Measurements from ENCODE around the gene ISL1. TPM values are rescaled to one million over a fixed set of nuclear protein-coding genes. Genes with fewer than 3 reads are reported as not detected.
A peak's percentile ranks its signal among the peaks of the same experiment; 100 is the strongest.

The ISL1 gene
- total RNA-seq, 1 experiment from 2014 or later: 11.8 TPM

GRCh38 chr5:51347157-51347556 lies 36.1 kb upstream of the ISL1 start:
- ChIA-PET POLR2A (ENCODE audit: low non-redundant PET) (no interaction called here), CTCF (interaction anchor here (0.8 kb wide), 1 partner anchor 384 kb away, joined by 4 read pairs; no protein-coding TSS in a partner anchor)
- Histone ChIP-seq H3K9me3 (ENCODE audit: low read depth, low read length, poor library complexity, severe bottlenecking) (peaks cover 3% of the 10 kb centered on the region), H3K4me3 (ENCODE audit: low read depth, low read length, poor library complexity, severe bottlenecking) (no peak overlapping the region), H3K4me1 (ENCODE audit: insufficient read depth, low read length, poor library complexity, severe bottlenecking) (no peaks in the 10 kb centered on the region), H3K27ac (ENCODE audit: low read depth, low read length, poor library complexity, severe bottlenecking) (no peak overlapping the region), H3K27me3 (replicated peaks; ENCODE audit: insufficient read depth, low read depth, low read length, poor library complexity) (no peaks in the 10 kb centered on the region), H3K36me3 (ENCODE audit: insufficient read depth, low read length, poor library complexity, severe bottlenecking) (no peaks in the 10 kb centered on the region)
- no peak for TF ChIP-seq EZH2 (IDR thresholded peaks at IDR 0.05; ENCODE audit: borderline replicate concordance, low read depth, low read length, poor library complexity, severe bottlenecking)
- TF ChIP-seq, protein P1, sequence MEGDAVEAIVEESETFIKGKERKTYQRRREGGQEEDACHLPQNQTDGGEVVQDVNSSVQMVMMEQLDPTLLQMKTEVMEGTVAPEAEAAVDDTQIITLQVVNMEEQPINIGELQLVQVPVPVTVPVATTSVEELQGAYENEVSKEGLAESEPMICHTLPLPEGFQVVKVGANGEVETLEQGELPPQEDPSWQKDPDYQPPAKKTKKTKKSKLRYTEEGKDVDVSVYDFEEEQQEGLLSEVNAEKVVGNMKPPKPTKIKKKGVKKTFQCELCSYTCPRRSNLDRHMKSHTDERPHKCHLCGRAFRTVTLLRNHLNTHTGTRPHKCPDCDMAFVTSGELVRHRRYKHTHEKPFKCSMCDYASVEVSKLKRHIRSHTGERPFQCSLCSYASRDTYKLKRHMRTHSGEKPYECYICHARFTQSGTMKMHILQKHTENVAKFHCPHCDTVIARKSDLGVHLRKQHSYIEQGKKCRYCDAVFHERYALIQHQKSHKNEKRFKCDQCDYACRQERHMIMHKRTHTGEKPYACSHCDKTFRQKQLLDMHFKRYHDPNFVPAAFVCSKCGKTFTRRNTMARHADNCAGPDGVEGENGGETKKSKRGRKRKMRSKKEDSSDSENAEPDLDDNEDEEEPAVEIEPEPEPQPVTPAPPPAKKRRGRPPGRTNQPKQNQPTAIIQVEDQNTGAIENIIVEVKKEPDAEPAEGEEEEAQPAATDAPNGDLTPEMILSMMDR (conservative IDR thresholded peaks at IDR 0.05; ENCODE audit: low read depth, low read length): no peak
- no TSS peak for BruUV-seq (replicated peaks)
- intact Hi-C loops (cut with micrococcal nuclease; ENCODE audit: unreplicated experiment): loop anchor here (10.0 kb wide), 1 partner anchor 382 kb away; no protein-coding TSS in a partner anchor
- no peak for DNase-seq (ENCODE audit: low spot score)

GRCh38 chr5:51347704-51348103 lies 35.5 kb upstream of the ISL1 start:
- intact Hi-C loops (cut with micrococcal nuclease; ENCODE audit: unreplicated experiment): loop anchor here (10.0 kb wide), 1 partner anchor 383 kb away; no protein-coding TSS in a partner anchor
- CTCF ChIA-PET: interaction anchor here (0.5 to 0.8 kb wide), 2 partner anchors 339 to 384 kb away, joined by 4 to 7 read pairs; no protein-coding TSS in a partner anchor

DNA sequence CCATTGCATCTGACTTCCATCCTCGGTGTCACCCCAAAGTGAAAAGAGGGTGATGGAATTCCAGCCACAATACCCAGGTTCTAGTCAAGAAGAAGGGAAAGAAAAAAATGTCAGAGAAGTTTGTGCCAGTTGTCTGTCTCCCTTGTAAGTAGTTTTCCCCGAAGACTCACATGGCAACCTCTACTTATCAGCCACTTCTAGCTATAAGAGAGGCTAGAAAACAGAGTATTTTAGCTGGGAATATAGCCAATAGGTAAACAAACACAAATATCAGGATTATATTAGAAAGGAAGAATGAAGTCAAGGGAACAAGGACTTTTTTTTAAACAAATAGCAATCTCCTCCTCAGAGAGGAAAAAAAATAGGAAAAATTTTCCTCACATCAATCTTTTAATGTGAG lies 12.2 kb upstream of the ISL1 start:
- DNase-seq (ENCODE audit: low spot score): no peak
- intact Hi-C loops (cut with micrococcal nuclease; ENCODE audit: unreplicated experiment): no loop called here
- Histone ChIP-seq H3K27ac (ENCODE audit: low read depth, low read length, poor library complexity, severe bottlenecking) (no peak overlapping the region), H3K27me3 (replicated peaks; ENCODE audit: insufficient read depth, low read depth, low read length, poor library complexity) (no peaks in the 10 kb centered on the region), H3K4me1 (ENCODE audit: insufficient read depth, low read length, poor library complexity, severe bottlenecking) (peaks cover 8% of the 10 kb centered on the region), H3K9me3 (ENCODE audit: low read depth, low read length, poor library complexity, severe bottlenecking) (no peaks in the 10 kb centered on the region), H3K4me3 (ENCODE audit: low read depth, low read length, poor library complexity, severe bottlenecking) (no peak overlapping the region), H3K36me3 (ENCODE audit: insufficient read depth, low read length, poor library complexity, severe bottlenecking) (no peaks in the 10 kb centered on the region)
- POLR2A ChIA-PET (ENCODE audit: low non-redundant PET): interaction anchor here (0.6 kb wide), 1 partner anchor 10 kb away, joined by 15 read pairs; no protein-coding TSS in a partner anchor
- TF ChIP-seq EZH2 (IDR thresholded peaks at IDR 0.05; ENCODE audit: borderline replicate concordance, low read depth, low read length, poor library complexity, severe bottlenecking): no peak
- TF ChIP-seq, protein P1 (conservative IDR thresholded peaks at IDR 0.05; ENCODE audit: low read depth, low read length): no peak
- CTCF ChIA-PET: no interaction called here
- BruUV-seq (replicated peaks): no TSS peak

More at GRCh38 chr5:51347704-51348103, 35.5 kb upstream of the ISL1 start:
- no peaks in the 10 kb centered on the region for H3K27me3 ChIP-seq (replicated peaks; ENCODE audit: insufficient read depth, low read depth, low read length, poor library complexity)
- H3K27ac ChIP-seq (ENCODE audit: low read depth, low read length, poor library complexity, severe bottlenecking): no peak overlapping the region
- POLR2A ChIA-PET (ENCODE audit: low non-redundant PET): no interaction called here
- peaks cover 3% of the 10 kb centered on the region for H3K9me3 ChIP-seq (ENCODE audit: low read depth, low read length, poor library complexity, severe bottlenecking)
- no peaks in the 10 kb centered on the region for H3K4me1 ChIP-seq (ENCODE audit: insufficient read depth, low read length, poor library complexity, severe bottlenecking)
- no peaks in the 10 kb centered on the region for H3K36me3 ChIP-seq (ENCODE audit: insufficient read depth, low read length, poor library complexity, severe bottlenecking)
- H3K4me3 ChIP-seq (ENCODE audit: low read depth, low read length, poor library complexity, severe bottlenecking): no peak overlapping the region
- no peak for TF ChIP-seq EZH2 (IDR thresholded peaks at IDR 0.05; ENCODE audit: borderline replicate concordance, low read depth, low read length, poor library complexity, severe bottlenecking)
- TF ChIP-seq, protein P1 (conservative IDR thresholded peaks at IDR 0.05; ENCODE audit: low read depth, low read length): peak; percentile 50; the same call in 1 of the 2 replicates
- BruUV-seq (replicated peaks): no TSS peak
- DNase-seq (ENCODE audit: low spot score): peak; percentile 31
